HUES64 (cell line): Measurements from ENCODE around the gene ID3.

Experiments used
- H3K27ac ChIP-seq: 2 replicates; pipeline ENCODE4 v1.7.0; 2013; ENCODE audit warnings: low read depth, low read length, inconsistent platforms
- H3K27me3 ChIP-seq: 2 replicates; pipeline ENCODE4 v1.6.1; 2013; ENCODE audit warnings: mild to moderate bottlenecking, low read length; ENCODE audit not compliant: insufficient read depth
- H3K36me3 ChIP-seq: 2 replicates; pipeline ENCODE4 v1.6.1; 2013; ENCODE audit warnings: mild to moderate bottlenecking, low read length; ENCODE audit not compliant: insufficient read depth
- H3K4me1 ChIP-seq: 2 replicates; pipeline ENCODE4 v1.6.1; 2013; ENCODE audit warnings: mild to moderate bottlenecking, low read length, moderate library complexity; ENCODE audit not compliant: insufficient read depth
- H3K4me3 ChIP-seq: 2 replicates; pipeline ENCODE4 v1.5.1; 2013; ENCODE audit warnings: mild to moderate bottlenecking, low read length, moderate library complexity
- H3K9ac ChIP-seq: 2 replicates; pipeline ENCODE4 v1.6.1; 2013; ENCODE audit warnings: mild to moderate bottlenecking, low read depth, low read length
- H3K9me3 ChIP-seq: 2 replicates; pipeline ENCODE4 v1.6.1; 2013; ENCODE audit warnings: low read depth, low read length; ENCODE audit not compliant: insufficient read depth
- WGBS: fragments of 150-250, 120-280 bp; methylation state at CpG from one replicate; pipeline ENCODE4 v1.1.7; 2013; ENCODE audit warnings: missing lambda C conversion rate; 5-methylcytosine and 5-hydroxymethylcytosine counted together

The ID3 gene

GRCh38 chr1:23573574-23574182 lies 14.4 kb upstream of the ID3 start:
- WGBS, result 74% methylated on average over 3 of the region's 4 CpGs
- Histone ChIP-seq H3K27ac (no peak overlapping the region), H3K36me3 (no peaks in the 10 kb centered on the region), H3K27me3 (peaks cover 8% of the 10 kb centered on the region; the same call in 1 of the 2 replicates), H3K4me3 (no peak overlapping the region), H3K4me1 (peaks cover 24% of the 10 kb centered on the region), H3K9me3 (no peaks in the 10 kb centered on the region), H3K9ac (no peak overlapping the region)

DNA sequence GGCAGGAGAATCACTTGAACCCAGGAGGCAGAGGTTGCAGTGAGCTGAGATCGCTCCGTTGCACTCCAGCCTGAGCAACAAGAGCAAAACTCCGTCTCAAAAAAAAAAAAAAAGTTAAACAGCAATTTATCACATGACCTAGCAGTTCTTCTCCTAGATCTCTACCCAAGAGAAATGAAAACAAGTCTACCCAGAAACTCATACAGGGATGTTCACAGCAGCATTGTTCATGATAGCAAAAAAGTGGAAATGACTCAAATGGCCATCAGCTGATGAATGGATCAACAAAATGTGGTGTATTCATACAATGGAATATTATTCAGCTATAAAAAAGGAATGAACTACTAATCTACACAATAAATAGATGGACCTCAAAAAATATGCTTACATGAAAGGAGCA lies 12.2 kb upstream of the ID3 start:
- 95% methylated on average over 3 of the region's 3 CpGs for WGBS
- Histone ChIP-seq H3K27ac (no peak overlapping the region), H3K4me1 (peaks cover 14% of the 10 kb centered on the region)

DNA sequence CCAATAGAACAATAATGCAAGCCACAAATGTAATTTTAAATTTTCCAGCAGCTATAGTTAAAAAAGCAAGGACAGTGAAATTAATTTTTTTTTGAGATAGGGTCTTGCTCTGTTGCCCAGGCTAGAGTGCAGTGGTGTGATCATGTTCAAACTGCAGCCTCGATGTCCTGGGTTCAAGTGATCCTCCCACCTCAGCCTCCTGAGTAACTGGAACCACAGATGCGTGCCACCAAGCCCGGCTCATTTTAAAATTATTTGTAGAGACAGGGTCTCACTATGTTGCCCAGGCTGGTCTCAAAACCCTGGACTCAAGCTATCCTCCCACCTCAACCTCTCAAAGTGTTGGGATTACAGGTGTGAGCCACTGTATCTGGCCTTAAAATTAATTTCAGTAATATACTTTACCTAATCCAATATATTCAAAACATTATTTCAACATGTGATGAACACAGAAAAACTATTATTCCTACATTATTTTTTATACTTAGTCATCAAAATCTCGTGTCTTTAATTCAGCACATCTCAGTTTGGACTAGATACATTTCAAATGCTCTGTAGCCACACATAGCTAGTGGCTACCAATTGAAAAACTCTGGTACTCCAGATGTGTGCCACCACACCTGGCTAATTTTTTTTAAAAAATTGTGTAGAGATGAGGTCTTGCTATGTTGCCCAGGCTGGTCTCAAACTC lies 10.8 kb upstream of the ID3 start:
- Histone ChIP-seq H3K9ac (no peak overlapping the region), H3K9me3 (no peaks in the 10 kb centered on the region), H3K4me3 (no peak overlapping the region), H3K27me3 (peaks cover 8% of the 10 kb centered on the region; the same call in 1 of the 2 replicates), H3K27ac (no peak overlapping the region), H3K4me1 (peaks cover 14% of the 10 kb centered on the region), H3K36me3 (no peaks in the 10 kb centered on the region)
- WGBS, result 97% methylated on average over 4 of the region's 4 CpGs

More for the DNA sequence above, 12.2 kb upstream of the ID3 start:
- H3K9ac ChIP-seq, result no peak overlapping the region
- no peaks in the 10 kb centered on the region for H3K36me3 ChIP-seq
- no peak overlapping the region for H3K4me3 ChIP-seq
- H3K9me3 ChIP-seq, result no peaks in the 10 kb centered on the region
- peaks cover 8% of the 10 kb centered on the region; the same call in 1 of the 2 replicates for H3K27me3 ChIP-seq

- Histone ChIP-seq H3K9me3 (no peaks in the 10 kb centered on the region), H3K4me3 (peak overlapping the region; percentile 57), H3K4me1 (peaks cover 25% of the 10 kb centered on the region), H3K36me3 (no peaks in the 10 kb centered on the region), H3K9ac (peak overlapping the region; percentile 73), H3K27me3 (peaks cover 8% of the 10 kb centered on the region; the same call in 1 of the 2 replicates), H3K27ac (peak overlapping the region; percentile 78)
- WGBS, result 24% methylated on average over 16 of the region's 16 CpGs
These were observed 9.5 kb upstream of the ID3 start for GRCh38 chr1:23568608-23569383.

GRCh38 chr1:23567996-23568607 lies 8.8 kb upstream of the ID3 start:
- H3K4me1 ChIP-seq, result peaks cover 27% of the 10 kb centered on the region
- WGBS, result under 1% methylated on average over 45 of the region's 66 CpGs

GRCh38 chr1:23567629-23567995 lies 8.3 kb upstream of the ID3 start:
- H3K27ac ChIP-seq, result peak overlapping the region; percentile 13; the same call in 1 of the 2 replicates
- H3K9ac ChIP-seq, result peak overlapping the region; percentile 41
- peak overlapping the region; percentile 36 for H3K4me3 ChIP-seq
- H3K36me3 ChIP-seq, result no peaks in the 10 kb centered on the region
- H3K27me3 ChIP-seq, result peaks cover 8% of the 10 kb centered on the region; the same call in 1 of the 2 replicates
- 67% methylated on average over 15 of the region's 15 CpGs for WGBS
- H3K9me3 ChIP-seq, result no peaks in the 10 kb centered on the region
- H3K4me1 ChIP-seq, result peaks cover 31% of the 10 kb centered on the region

More at GRCh38 chr1:23567996-23568607, 8.8 kb upstream of the ID3 start:
- H3K9me3 ChIP-seq, result no peaks in the 10 kb centered on the region
- H3K4me3 ChIP-seq, result peak overlapping the region; percentile 57
- peaks cover 8% of the 10 kb centered on the region; the same call in 1 of the 2 replicates for H3K27me3 ChIP-seq
- no peaks in the 10 kb centered on the region for H3K36me3 ChIP-seq
- H3K9ac ChIP-seq, result peak overlapping the region; percentile 73
- H3K27ac ChIP-seq, result peak overlapping the region; percentile 78

GRCh38 chr1:23566304-23566703 lies 7.0 kb upstream of the ID3 start:
- H3K4me3 ChIP-seq, result no peak overlapping the region
- 85% methylated on average over 6 of the region's 6 CpGs for WGBS
- no peak overlapping the region for H3K9ac ChIP-seq
- no peaks in the 10 kb centered on the region for H3K36me3 ChIP-seq
- H3K4me1 ChIP-seq, result peaks cover 42% of the 10 kb centered on the region
- no peak overlapping the region for H3K27ac ChIP-seq
- H3K9me3 ChIP-seq, result no peaks in the 10 kb centered on the region
- peaks cover 8% of the 10 kb centered on the region; the same call in 1 of the 2 replicates for H3K27me3 ChIP-seq

GRCh38 chr1:23565776-23566175 lies 6.5 kb upstream of the ID3 start:
- WGBS, result 93% methylated on average over 3 of the region's 3 CpGs
- no peak overlapping the region for H3K9ac ChIP-seq
- H3K4me1 ChIP-seq, result peaks cover 48% of the 10 kb centered on the region
- H3K4me3 ChIP-seq, result no peak overlapping the region
- H3K36me3 ChIP-seq, result no peaks in the 10 kb centered on the region
- no peak overlapping the region for H3K27ac ChIP-seq
- no peaks in the 10 kb centered on the region for H3K9me3 ChIP-seq
- H3K27me3 ChIP-seq, result peaks cover 8% of the 10 kb centered on the region; the same call in 1 of the 2 replicates

- Histone ChIP-seq H3K4me1 (peaks cover 56% of the 10 kb centered on the region), H3K9ac (no peak overlapping the region), H3K36me3 (no peaks in the 10 kb centered on the region), H3K27me3 (peaks cover 7% of the 10 kb centered on the region; the same call in 1 of the 2 replicates), H3K4me3 (no peak overlapping the region), H3K27ac (no peak overlapping the region; the same call in 1 of the 2 replicates), H3K9me3 (no peaks in the 10 kb centered on the region)
- 65% methylated on average over 9 of the region's 10 CpGs for WGBS
These were observed 5.3 kb upstream of the ID3 start for GRCh38 chr1:23564529-23565122.

DNA sequence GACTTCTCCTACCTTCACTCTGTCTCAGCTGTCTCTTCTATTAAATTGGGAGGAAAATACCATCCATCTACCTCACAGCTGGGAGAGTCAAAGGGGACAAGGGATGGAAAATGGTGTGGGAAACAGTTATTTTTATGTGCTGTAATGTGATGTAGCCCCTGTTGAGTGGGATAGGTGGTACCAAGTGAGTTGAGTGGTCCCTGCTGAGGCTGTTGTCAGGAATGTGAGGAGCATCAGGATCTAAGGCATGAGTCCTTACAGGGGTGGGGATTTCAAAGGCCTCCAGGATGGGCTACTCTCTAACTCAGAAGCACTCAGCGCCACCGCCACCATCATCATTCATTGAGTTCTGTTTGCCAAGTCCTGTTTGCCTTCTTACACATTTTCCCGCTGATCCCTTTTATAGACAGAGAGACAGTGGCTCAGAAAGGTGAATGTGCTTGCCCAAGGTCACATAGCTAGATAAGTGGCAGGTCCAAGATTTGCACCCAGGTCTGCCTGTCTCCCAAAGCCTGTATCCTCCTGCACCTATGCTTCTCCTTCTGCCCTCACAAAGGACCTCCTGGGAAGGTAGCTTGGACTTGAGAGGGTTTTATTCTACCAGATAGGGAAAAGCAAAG lies 4.6 kb upstream of the ID3 start:
- WGBS, result 92% methylated on average over 3 of the region's 3 CpGs
- Histone ChIP-seq H3K9ac (no peak overlapping the region), H3K4me3 (no peak overlapping the region), H3K36me3 (no peaks in the 10 kb centered on the region), H3K27ac (no peak overlapping the region; the same call in 1 of the 2 replicates), H3K9me3 (no peaks in the 10 kb centered on the region), H3K27me3 (no peaks in the 10 kb centered on the region; the same call in 1 of the 2 replicates), H3K4me1 (peaks cover 48% of the 10 kb centered on the region)
